SKM-1 (cell line): Measurements from ENCODE around the gene TMEM186.
"Not testable (repeated sequence)": the region's sequence is repeated elsewhere in the genome, so short reads cannot be mapped to it uniquely, and the experiment has no call there.

Experiments used
- DNase-seq: peaks from one replicate; lab custom pipeline; 2025; ENCODE audit not compliant: unreplicated experiment; lab: John Stamatoyannopoulos, UW

Gene TMEM186, protein sequence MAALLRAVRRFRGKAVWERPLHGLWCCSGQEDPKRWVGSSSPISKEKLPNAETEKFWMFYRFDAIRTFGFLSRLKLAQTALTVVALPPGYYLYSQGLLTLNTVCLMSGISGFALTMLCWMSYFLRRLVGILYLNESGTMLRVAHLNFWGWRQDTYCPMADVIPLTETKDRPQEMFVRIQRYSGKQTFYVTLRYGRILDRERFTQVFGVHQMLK

DNA sequence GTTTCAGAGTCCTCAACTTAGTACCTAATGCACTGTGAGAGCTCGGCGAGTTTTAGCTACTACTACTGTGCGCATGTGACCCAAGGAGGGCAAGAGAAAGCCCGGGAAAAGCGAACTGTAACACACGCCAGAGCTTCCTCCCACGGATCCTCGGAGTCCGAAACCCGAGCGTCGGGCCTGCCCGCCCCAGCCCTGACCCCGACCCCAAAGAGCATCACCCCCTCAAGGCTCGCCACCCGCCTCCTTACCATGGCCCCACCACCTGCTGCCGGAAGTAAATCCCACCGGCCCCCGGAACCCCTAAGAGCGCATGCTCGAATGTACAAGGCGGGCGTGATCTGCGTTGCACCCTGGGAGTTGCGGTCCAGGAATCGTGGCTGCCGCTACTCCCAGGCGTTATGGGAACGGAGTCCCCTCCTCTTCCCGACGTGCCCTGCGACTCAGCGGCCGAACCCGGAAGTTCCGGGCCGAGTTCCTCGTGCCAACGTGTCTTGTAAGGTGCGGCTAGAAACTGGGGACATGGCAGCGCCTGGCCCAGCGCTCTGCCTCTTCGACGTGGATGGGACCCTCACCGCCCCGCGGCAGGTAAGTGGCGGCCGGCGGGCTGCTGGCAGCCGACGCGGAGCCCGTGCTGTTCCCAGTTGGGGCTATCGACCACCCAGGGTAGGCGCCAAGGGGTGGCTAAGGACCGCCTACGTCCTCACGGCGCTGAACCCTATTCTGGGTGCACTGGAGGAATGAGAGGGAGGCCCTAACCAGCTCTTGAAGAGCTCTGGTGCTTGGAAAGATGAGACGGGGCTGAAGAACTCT lies at the start of gene TMEM186, which contains the start of gene PMM2:
Gene TMEM186, minus strand, starts transcription at position 276 of the 810 bp plus-strand sequence. Its CDS starts 25 bp downstream, at position 251.
Gene PMM2, plus strand, starts transcription at position 476 of the 810 bp plus-strand sequence. Its CDS starts 44 bp downstream, at position 520.
- DNase-seq, result peak; percentile 96

DNA sequence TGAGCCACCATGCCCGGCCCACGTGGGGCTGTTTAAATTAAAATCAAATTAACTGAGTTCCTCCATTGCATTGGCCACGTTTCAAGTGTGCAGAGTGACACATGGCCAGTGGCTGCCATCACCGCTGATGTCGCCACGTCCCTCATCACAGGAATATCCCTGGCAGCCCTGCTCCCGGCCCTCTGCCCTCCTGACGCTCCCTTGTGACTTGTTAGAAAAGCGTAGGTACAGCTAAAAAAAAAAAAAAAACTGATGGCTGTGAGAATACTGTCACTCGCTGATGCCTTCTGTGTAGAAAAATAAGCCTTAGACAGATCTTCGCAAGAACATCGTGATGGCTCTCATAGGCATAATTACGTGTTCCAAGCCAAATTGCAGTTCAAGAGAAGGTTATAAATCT lies 49.7 kb upstream of the TMEM186 start:
- no peak for DNase-seq

DNA sequence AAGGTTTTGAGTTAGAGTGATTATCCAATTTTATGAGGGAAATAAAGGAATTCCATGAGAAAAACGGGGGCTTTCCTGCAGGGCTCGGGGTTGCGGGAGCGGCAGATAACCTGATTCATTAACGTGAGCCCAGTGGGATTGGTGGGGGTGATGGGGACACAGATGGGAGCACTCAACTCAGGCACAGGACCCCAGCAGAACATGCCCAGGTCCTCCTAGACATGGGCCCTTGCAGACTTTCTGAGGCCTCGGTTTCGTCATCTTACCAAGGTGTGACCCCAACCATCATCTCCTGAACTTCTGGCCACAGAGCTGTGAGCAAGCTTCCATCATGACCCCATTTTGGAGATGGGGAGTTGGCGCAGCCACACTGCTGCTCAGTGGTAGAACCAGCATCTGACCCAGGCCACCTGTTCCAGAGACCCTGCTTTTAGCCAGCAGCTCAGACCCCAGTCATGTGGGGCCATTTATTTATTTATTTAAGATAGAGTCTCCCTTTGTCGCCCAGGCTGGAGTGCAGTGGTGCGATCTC lies 49.0 kb upstream of the TMEM186 start:
- DNase-seq, result no peak

DNA sequence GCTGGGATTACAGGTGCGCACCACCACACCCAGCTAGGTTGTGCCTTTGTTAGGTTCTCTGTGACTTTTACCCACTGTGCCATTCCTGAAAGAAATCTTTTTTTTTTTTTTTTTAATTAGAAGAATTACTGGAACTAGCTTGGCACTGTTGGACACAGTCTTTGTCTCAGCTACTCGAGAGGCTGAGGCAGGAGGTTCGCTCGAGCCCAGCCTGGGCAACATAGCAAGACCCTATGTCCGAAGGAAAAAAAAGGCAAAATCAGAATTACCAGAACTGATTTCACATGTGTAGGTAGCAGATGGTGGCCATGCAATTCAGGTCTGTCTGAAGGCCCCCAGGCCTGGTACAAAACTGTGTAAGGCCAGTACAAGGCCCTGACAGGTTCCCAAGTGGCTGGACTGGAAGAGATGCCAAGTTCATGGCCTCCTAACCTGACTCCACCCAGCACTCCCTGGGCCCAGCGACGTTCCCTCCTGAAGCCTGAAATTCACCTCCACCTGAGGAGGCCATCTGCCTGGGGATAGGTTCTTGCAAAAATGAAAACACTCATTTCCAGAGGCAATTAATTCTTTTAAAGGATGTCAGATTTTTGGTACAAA lies 48.4 kb upstream of the TMEM186 start:
- no peak for DNase-seq

DNA sequence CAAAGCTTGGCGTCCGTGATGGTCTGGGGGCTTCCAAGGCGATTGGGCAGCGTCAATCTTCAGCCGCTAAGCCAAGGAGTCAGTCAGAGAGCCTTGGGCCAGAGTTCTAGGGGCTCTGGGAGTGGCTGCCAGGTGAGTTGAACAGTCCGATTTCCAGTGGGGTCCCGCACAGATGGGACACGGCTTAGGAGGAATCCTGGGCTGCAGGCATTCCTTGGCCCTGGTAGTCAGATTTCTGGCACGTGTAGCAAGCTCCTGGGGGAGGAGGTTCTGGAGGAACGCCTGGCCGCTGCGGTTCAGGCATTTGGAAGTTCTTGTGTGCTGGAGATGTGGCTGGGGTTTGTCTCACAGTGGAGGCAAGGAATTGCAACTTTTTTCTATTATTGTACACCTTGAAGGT lies 45.9 kb upstream of the TMEM186 start:
- not testable (repeated sequence) for DNase-seq

DNA sequence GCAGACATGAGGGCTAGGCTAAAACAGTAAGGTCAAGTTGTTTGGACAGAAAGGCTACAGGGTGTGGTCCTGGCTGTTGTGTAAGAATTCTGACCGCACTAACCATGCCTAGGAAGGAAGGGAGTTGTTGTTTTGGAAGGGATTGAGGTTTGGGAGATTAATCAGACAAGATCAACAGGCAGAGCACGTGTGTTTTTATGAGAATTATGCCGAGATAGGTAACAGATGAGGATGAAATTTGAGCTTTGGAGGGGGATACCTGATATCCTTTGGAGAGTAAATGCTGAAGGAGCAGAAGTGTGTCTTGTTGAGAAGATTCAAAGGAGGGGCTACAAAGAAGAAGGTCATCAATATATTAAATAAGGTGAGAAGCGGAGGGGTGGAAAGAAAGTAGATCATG lies 44.6 kb upstream of the TMEM186 start:
- not testable (repeated sequence) for DNase-seq

DNA sequence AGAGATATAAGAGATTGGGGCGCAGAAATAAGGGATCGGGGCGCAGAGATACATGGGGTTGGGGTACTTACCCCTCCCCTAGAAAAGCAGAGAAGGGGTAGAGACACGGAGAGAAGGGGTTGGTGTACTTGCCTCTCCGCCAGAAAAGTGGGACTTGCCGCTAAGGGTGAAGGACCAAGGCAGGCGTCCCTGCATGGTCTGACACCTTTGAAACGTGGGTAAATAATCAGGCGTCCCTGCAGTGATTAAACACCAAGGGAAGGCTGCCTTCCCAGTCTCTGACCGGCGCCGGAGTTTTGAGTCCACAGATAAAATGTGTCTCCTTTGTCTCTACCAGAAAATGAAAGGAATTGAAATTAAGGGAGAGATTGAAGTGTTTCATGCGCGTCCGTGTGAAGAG lies 40.2 kb upstream of the TMEM186 start:
- not testable (repeated sequence) for DNase-seq

DNA sequence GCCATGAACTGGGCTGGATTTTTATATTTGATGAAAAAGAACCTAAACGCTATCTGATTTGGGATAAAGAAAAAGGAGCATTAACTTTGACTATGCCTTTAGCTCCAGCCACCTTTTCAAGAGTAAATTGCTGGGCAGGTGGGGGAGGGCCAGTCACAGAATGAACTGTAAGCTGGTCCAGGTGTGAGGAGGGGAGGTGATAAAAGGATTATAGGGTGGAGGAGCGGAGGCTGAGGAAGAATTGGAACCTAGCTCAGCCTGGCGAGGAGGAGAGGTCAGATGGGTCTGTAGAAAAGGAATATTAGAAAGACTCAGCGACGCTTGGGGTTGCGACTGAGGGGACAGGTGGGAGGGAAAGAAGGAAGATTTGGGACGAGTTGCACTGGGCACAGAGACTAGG lies 39.4 kb upstream of the TMEM186 start:
- not testable (repeated sequence) for DNase-seq

DNA sequence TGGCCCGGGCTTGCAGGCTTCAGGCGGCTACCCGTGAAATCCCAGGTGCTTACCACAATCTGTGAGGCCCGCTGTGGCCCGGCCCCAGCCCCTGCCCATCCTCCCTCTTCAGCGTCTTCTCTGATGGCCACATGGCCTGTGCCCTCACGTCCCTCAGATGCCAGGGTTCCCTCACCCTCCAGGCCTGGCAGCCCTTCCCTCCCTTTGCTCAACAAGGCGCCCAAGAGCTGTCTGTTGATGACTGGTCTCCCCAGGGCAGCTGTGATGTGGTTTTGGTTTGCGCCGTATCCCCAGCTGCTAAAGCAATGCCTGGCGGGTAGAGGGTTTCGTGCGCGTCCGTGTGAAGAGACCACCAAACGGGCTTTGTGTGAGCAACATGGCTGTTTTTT lies 35.3 kb upstream of the TMEM186 start:
- DNase-seq, result no peak

DNA sequence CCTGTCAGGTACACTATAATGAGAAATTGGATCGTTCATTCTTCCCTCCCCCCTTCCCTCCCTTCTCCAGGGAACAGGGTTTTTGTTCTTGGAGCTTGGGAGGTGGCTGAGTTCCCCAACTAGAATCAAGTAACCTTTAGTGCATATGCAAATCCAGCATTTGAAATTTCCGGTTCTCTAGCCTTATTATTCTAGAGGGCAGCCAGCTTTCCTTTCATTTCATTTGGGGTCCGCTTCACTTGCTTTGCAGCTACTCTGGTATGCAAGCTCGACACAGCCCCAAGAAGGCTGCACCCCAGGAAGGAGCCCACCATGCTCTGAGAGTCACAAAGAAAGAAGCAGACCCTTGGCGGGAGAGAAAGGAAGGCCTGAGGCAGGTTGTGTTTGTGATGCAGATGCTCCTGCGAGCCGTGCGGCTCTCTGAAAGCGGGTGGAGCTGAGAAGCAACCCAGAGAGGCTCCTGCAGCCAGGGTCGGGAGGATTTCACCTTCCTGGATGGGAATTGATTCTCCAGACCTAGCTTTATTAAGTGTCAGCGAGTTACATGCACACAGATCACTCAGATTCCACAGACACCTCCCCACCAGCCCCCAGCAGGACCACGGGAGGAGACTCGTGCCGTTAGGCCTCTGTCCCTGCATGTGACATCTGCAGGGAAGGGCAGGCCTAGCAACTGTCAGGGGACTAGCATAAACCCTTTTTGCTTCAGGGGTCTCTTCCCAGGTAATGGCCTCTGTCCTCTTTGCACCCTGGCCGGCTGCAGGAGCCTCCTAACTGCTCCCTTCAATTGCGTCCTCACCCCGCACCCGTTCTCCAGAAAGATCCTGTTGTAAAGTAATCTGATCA lies 34.7 kb upstream of the TMEM186 start:
- DNase-seq, result no peak

DNA sequence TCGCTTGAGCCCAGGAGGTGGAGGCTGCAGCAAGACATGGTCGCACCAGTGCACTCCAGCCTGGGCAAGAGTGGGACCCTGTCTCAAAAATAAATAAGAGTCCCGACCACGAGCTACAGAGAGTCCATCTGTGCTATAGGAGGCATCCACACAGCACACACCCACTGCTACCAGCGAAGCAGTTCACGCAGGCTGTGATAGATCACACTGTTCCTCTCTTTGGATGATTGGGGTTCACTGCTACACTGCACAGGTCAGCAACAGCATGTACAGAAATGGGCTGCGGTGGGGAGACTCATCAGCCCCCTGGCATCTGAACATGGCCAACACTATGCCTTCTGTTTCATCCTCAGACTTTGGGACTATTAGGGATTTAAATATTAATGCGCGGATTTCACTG lies 34.0 kb upstream of the TMEM186 start:
- DNase-seq, result no peak

DNA sequence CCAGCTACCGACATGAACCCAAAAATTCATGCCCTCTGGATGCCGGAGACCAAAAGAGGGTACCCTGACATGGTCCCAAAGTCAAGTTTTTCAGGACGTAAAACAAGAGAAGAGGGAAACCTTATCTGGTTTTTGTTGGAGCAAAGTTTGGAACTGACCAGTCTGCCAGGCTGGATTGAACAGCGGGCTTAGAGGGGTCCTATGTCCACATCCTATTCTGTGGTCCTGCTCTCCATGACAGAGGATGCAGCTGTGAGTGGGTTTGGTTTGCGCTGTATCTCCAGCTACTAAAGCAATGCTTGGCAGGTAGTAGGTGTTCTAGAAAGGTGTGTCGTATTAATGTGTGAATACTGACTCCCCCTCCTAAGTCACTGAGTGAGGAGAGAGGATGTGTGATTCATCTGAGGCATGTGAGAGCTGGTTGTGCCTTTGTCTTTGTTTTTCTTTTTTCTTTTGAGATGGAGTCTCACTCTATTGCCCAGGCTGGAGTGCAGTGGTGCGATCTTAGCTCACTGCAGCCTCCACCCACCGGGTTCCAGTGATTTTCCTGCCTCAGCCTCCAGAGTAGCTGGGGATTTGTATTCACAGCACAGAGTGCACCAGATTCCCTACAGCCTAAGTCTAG lies 31.2 kb upstream of the TMEM186 start:
- no peak for DNase-seq

DNA sequence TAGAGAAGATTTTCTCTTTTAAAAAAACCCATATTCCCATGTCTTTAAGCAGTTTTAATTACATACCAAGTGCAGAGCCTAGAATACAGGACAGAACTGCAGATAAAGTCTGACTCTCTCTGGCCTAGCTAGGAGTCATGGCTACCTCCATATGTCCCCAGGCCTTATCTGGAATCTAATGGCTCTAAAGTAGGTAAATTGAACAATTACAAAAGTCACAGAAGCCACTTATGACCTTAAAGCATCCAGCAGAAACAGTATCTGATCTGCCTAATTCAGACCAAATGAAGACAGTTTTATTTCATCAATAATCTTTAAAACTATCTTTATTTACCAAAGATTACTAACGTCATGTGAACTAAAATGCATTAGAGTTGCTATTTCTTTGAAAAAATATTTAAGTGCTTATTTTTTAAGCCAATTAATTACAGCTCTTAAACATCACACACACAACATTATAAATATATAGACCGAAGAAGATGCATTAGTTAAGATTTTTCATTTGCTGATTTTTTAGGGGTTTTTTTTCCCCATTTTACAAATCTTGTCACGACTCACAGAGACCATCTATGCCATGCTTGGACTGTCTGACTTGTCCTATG lies 28.9 kb upstream of the TMEM186 start:
- no peak for DNase-seq

DNA sequence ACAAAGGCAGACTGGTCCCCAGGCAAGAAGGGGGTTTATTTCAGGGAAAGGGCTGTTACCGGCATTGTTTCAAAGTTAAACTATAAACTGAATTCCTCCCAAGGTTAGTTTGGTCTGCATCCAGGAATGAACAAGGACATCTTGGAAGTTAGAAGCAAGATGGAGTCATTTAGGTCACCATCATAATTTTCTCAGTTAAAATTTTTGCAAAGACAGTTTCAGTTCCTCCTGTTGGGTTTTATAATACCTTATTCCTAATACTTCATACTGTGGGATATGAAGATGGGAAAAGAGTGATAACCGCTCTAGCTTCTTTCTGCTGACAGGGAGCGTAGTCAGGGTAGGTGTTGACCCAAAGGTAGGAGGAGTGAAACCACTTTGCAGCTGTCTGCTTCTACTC lies 25.0 kb upstream of the TMEM186 start:
- DNase-seq, result no peak

DNA sequence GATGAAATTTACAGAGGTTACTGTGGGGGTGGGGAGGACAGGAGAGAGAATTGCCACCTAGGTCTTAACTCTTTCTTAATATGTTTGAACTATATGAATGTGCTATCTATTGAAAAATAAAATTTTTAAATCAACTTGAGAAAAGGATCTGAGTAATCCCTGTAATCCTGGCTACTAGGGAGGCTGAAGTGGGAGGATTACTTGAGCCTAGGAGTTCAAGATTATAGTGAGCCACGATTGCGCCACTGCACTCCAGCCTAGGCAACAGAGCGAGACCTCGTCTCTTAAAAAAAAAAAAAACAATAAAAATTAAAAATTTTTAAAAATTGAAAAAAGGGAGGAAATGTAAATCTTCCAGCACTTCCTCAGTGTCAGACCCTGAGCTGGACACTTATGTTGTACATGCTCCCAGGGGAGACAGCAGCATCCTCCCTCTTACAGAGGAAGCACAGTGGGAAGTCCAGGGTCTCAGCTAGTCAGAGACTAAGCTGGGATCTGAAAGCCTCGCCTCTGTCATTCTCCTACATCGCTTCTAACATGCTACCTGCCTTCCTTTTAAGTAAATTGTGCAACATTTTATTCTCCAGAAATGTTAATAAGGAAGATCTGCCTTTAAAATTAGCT lies 22.1 kb upstream of the TMEM186 start:
- no peak for DNase-seq

DNA sequence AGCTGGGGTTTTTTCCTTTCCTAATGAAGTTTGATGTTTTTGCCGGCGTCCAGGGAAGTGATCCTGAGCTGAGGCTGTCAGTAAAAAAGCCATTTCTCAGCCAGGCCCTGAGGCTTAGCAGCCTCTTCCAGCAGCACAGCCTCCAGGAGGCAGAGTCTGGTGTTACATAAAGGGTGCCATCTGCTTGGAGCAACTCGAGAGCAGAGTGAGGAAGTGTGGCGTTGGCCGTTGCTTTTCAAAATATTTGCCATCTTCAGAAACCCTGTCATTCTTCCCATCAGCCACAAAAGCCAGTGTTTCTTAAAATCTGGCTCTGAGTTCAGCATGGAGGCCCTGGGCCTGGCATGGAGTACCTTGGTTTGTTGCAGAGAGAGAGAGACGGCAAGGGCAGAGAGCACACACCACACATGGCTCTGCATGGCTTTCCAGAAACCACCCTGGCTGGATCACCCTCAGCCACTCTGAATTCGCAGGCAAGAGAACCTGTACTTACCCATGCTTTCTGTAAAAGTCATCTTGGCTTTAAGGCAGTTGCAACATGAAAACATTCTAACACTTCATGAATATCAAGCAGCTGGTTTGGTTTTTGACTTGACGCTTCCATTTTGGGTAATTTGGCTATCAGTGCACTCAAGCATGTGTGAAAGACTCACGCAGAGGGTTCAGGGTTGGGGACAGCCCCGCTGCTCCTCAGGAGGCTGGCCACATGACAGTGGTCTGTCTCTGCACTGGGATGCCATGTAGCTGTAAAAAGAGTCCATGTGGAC lies 21.2 kb upstream of the TMEM186 start:
- no peak for DNase-seq

DNA sequence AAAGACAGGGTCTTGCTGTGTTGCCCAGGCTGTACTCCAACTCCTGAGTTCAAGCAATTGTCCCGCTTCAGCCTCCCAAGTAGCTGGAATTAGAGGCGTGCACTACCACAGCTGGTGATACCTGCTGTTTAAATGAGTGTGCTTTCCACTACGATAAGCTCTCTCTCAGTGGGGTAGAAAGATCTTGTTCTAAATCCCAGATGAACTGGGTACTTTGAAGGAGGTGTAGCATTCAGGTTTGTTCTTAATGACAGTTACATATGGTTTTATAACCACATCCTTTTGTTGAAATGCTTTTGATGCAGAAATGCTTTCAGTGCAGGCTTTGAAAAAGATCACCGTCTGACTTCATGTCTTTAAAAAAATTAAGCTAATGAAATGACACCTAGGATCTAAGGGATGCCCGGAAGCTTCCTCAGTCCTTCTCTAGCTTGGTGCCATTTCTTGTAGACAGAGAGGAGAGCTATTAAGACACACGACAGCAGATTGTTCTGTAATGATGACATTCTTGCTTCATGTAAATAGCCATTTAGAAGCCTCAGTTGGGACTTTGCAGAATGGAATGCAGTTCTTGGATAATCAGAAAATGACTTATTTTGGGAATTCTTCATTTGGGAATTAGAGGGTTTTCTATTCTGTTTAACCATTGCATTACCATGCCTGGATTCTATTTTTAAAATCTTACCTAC lies 19.7 kb upstream of the TMEM186 start:
- DNase-seq, result no peak

DNA sequence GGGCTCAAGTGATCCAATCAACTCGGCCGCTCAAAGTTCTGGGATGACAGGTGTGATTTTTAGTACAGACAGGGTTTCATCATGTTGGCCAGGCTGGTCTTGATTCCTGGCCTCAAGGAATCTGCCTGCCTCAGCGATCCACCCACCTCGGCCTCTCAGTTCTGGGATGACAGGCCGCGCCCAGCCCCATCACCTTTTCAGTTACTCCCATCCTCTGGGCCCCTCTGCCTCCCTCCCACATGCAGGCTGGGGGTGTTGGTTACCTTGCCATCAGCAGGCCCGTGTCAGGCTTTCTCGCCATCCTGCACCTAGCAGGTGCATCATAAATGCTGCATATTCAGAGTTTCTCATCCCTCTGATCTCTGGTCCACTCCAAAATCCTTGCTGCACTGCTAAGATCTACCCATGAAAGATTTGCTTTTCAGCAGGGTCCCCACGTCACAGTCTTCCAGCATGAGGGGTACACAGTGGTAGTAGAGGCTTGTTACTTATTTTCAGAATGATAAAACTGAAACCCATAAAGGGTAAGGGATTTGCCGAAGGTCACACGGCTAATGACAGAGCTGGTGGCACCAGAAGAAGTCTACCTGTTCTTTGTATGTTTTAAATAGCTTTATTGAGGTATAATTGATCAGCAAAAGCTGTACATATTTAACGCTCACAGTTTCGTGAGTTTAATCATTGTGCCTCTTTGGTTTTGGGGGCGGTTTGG lies 16.8 kb upstream of the TMEM186 start:
- DNase-seq, result no peak
